SK-N-SH treated with all-trans-retinoic acid at 6 μM for 48 hours (cell line): ENCODE results near the gene SLC25A33.

Source experiments
- ATAC-seq: fragments of 200-7000 bp; cut with Tn5 transposase; 3 replicates; pipeline ENCODE4 v1.9.1; 2020; ENCODE audit warnings: mild to moderate bottlenecking, moderate library complexity
- ARNTL ChIP-seq: fragments of 450-650 bp; formaldehyde crosslinking; IDR thresholded peaks from 2 replicates; pipeline ENCODE4 v1.5.0; 2020; ENCODE audit warnings: low read depth, mild to moderate bottlenecking, moderate library complexity, borderline replicate concordance
- BACH2 ChIP-seq: fragments of 250-450 bp; sonication (Bioruptor Pico); IDR thresholded peaks from 2 replicates; pipeline ENCODE4 v1.9.0; 2021; ENCODE audit warnings: mild to moderate bottlenecking, borderline replicate concordance
- CSDC2 ChIP-seq: fragments of 250-450 bp; sonication (Bioruptor Pico); IDR thresholded peaks from 2 replicates; pipeline ENCODE4 v1.5.0; 2020; ENCODE audit warnings: mild to moderate bottlenecking, moderate library complexity
- ESRRG ChIP-seq: fragments of 250-450 bp; sonication (Bioruptor Pico); IDR thresholded peaks from 2 replicates; pipeline ENCODE4 v1.6.1; 2021; ENCODE audit warnings: mild to moderate bottlenecking
- GLIS3 ChIP-seq: fragments of 250-450 bp; sonication (Bioruptor Pico); IDR thresholded peaks from 2 replicates; pipeline ENCODE4 v1.5.0; 2020; ENCODE audit warnings: mild to moderate bottlenecking, moderate library complexity
- ISL1 ChIP-seq: fragments of 250-450 bp; sonication (Bioruptor Pico); IDR thresholded peaks from 2 replicates; pipeline ENCODE4 v2.1.2; 2022; ENCODE audit warnings: mild to moderate bottlenecking, moderate library complexity
- PPARA ChIP-seq: fragments of 250-450 bp; sonication (Bioruptor Pico); IDR thresholded peaks from 2 replicates; pipeline ENCODE4 v1.5.0; 2020; ENCODE audit warnings: mild to moderate bottlenecking, borderline replicate concordance
- RARB ChIP-seq: fragments of 250-450 bp; sonication (Bioruptor Pico); IDR thresholded peaks from 2 replicates; pipeline ENCODE4 v1.8.0; 2021; ENCODE audit warnings: mild to moderate bottlenecking, moderate library complexity
- SNAI2 ChIP-seq: fragments of 250-450 bp; sonication (Bioruptor Pico); IDR thresholded peaks from 2 replicates; pipeline ENCODE4 v1.5.0; 2020; ENCODE audit warnings: mild to moderate bottlenecking, moderate library complexity
- TCF4 ChIP-seq: fragments of 250-450 bp; sonication (Bioruptor Pico); IDR thresholded peaks from 2 replicates; pipeline ENCODE4 v1.8.0; 2021; ENCODE audit warnings: mild to moderate bottlenecking, moderate library complexity, borderline replicate concordance
- ZC3H10 ChIP-seq: fragments of 250-450 bp; sonication (Bioruptor Pico); IDR thresholded peaks from 2 replicates; pipeline ENCODE4 v1.5.1; 2021; ENCODE audit warnings: mild to moderate bottlenecking, moderate library complexity
- ZFP3 ChIP-seq: fragments of 250-450 bp; sonication (Bioruptor Pico); IDR thresholded peaks from 2 replicates; pipeline ENCODE4 v1.5.0; 2020; ENCODE audit warnings: mild to moderate bottlenecking, moderate library complexity
- ZFP30 ChIP-seq: fragments of 450-650 bp; formaldehyde crosslinking; IDR thresholded peaks from 2 replicates; pipeline ENCODE4 v1.5.0; 2022; ENCODE audit warnings: mild to moderate bottlenecking, moderate library complexity
- ZNF565 ChIP-seq: fragments of 450-650 bp; formaldehyde crosslinking; conservative IDR thresholded peaks from 2 replicates; pipeline ENCODE4 v1.5.0; 2020; ENCODE audit warnings: low read depth, mild to moderate bottlenecking, moderate library complexity
- ZNF70 ChIP-seq: fragments of 450-650 bp; formaldehyde crosslinking; IDR thresholded peaks from 2 replicates; pipeline ENCODE4 v1.5.0; 2020; ENCODE audit warnings: mild to moderate bottlenecking, moderate library complexity
- ZNF8 ChIP-seq: fragments of 450-650 bp; formaldehyde crosslinking; IDR thresholded peaks from 2 replicates; pipeline ENCODE4 v1.5.0; 2020; ENCODE audit warnings: mild to moderate bottlenecking, moderate library complexity
- TF ChIP-seq, protein P1 (sequence below): fragments of 250-450 bp; sonication (Bioruptor Pico); IDR thresholded peaks from 2 replicates; pipeline ENCODE4 v1.5.1; 2020; ENCODE audit warnings: low read depth, mild to moderate bottlenecking, moderate library complexity
- TF ChIP-seq, protein P2 (sequence below): fragments of 250-450 bp; sonication (Bioruptor Pico); IDR thresholded peaks from 2 replicates; pipeline ENCODE4 v1.8.0; 2021; ENCODE audit warnings: low read depth, mild to moderate bottlenecking, moderate library complexity, borderline replicate concordance
- TF ChIP-seq, protein P3 (sequence below): fragments of 250-450 bp; sonication (Bioruptor Pico); IDR thresholded peaks from 2 replicates; pipeline ENCODE4 v1.8.0; 2020; ENCODE audit warnings: mild to moderate bottlenecking, moderate library complexity, borderline replicate concordance
- TF ChIP-seq, protein P4 (sequence below): fragments of 250-450 bp; sonication (Bioruptor Pico); IDR thresholded peaks from 2 replicates; pipeline ENCODE4 v1.5.1; 2021; ENCODE audit warnings: mild to moderate bottlenecking, moderate library complexity
- TF ChIP-seq, protein P5 (sequence below): fragments of 250-450 bp; sonication (Bioruptor Pico); IDR thresholded peaks from 2 replicates; pipeline ENCODE4 v1.5.0; 2020; ENCODE audit warnings: mild to moderate bottlenecking, moderate library complexity

The SLC25A33 gene

DNA sequence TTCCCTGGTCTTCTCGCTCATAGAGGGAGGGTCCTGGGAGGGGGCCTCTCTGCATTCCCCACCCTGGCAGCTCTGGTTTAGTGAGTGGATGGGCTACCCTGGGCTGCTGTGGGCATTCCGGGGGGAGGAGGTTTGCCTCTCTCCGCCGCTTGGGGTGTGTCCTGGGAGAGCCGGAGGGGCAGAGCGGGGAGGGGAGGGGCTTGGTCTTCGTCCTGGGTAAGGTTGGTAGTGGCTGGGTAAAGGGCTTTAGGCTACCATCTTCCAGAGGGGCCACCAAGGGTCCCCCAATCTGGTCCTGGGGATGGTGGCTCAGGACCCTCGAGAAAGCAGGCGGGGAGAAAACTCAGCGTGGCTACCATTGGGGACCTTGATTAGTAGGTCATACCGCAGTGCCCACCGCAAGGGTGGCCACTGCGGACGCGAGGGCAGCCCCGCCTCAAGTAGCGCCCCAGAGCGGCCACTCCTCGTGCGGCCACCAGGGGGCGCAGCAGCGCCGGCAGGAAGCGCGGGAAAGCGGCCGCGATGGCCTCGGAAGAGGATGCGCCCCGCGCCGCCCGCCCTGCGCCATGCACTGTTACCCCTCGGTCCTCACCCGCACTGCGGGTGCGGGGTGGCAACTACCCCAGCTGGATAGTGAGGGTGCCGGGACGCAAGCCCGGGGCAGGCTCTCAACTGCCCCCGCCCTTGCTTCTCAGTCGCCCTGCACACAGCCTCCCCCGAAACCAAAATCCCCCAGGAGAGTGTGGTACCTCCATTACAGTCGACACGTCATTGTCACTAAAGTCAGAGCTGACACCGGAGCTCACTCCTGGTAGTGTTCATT, 44.1 kb upstream of the SLC25A33 start:
- peak; percentile 90 for ATAC-seq
- no peak for TF ChIP-seq ZNF70 (CRISPR knock-in tag)
- no peak for TF ChIP-seq ZFP3 (CRISPR knock-in tag)
- TF ChIP-seq ARNTL = no peak

DNA sequence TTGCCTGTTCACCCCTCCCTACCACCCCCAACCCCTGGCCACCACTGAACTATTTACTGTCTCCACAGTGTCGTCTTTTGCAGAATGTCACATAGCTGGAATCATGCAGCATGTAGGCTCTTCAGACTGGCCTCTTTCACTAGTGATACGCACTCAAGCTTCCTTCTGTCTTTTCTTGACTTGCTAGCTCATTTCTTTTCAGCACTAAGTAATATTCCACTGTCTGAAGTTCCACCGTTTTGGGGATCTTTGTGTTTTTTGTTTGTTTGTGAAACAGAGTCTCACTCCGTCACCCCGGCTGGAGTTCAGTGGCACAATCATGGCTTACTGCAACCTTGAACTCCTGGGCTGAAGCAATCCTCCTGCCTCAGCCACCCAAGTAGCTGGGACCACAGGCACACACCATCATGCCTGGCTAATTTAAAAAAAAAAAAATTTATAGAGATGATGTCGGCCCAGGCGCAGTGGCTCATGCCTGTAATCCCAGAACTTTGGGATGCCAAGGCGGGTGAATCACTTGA, 43.4 kb upstream of the SLC25A33 start:
- TF ChIP-seq BACH2 (CRISPR knock-in tag) = no peak
- no peak for TF ChIP-seq ARNTL
- TF ChIP-seq CSDC2 = no peak
- TF ChIP-seq, protein P1, sequence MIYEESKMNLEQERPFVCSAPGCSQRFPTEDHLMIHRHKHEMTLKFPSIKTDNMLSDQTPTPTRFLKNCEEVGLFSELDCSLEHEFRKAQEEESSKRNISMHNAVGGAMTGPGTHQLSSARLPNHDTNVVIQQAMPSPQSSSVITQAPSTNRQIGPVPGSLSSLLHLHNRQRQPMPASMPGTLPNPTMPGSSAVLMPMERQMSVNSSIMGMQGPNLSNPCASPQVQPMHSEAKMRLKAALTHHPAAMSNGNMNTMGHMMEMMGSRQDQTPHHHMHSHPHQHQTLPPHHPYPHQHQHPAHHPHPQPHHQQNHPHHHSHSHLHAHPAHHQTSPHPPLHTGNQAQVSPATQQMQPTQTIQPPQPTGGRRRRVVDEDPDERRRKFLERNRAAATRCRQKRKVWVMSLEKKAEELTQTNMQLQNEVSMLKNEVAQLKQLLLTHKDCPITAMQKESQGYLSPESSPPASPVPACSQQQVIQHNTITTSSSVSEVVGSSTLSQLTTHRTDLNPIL = no peak
- TF ChIP-seq ZNF565 = no peak
- TF ChIP-seq, protein P2, sequence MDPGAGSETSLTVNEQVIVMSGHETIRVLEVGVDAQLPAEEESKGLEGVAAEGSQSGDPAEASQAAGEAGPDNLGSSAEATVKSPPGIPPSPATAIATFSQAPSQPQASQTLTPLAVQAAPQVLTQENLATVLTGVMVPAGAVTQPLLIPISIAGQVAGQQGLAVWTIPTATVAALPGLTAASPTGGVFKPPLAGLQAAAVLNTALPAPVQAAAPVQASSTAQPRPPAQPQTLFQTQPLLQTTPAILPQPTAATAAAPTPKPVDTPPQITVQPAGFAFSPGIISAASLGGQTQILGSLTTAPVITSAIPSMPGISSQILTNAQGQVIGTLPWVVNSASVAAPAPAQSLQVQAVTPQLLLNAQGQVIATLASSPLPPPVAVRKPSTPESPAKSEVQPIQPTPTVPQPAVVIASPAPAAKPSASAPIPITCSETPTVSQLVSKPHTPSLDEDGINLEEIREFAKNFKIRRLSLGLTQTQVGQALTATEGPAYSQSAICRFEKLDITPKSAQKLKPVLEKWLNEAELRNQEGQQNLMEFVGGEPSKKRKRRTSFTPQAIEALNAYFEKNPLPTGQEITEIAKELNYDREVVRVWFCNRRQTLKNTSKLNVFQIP = no peak
- TF ChIP-seq GLIS3 = no peak
- no peak for ATAC-seq

DNA sequence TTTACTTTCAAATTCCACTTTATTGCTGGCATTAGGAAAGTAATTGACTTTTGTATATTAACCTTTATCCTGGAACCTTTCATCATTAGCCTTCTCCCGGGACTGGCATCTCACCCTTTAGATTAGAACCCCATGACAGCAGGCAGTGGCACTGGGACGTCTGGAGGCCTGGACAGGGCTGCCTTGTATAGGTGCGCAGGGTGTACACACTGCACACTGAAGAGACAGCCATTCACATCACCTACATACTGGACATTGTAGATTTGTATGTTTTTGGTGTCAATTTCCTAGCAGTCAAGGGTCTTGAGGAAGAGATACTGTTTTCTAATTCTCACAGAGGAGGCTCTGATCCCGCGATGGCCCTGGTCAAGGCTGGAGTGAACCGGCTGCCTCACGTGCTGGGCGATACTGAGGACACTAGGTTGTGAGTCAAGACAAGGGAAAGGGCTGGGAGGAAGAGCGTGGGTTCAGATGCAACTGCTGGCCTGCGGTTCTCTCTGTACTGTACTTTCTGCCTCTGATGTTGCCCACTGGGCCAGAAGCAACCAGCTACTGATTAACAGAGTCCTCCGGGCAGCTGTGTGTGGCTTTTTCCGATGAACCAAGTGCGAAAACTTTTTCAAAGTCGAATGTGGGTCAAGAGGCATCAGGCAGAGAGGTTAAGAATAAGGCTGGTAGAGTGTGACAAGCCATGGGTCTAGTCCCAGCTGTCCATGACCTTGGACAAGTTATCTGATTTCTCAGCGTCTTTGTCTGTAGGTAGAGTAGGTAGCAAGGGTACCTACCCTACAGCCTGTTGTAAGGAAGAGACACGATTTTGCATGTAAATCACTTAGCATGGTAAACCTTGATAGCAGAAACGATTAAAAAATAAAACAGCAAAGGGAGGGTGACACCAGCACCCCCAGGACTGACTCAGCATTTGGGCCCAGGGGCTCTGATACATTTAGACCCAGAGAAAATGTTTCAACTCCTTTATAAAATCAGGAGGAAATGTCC, 38.2 kb upstream of the SLC25A33 start:
- TF ChIP-seq ZNF70 (CRISPR knock-in tag) (no peak), CSDC2 (no peak), ZNF565 (no peak), ZFP3 (CRISPR knock-in tag) (no peak), ZFP30 (CRISPR knock-in tag) (no peak)
- TF ChIP-seq, protein P3, sequence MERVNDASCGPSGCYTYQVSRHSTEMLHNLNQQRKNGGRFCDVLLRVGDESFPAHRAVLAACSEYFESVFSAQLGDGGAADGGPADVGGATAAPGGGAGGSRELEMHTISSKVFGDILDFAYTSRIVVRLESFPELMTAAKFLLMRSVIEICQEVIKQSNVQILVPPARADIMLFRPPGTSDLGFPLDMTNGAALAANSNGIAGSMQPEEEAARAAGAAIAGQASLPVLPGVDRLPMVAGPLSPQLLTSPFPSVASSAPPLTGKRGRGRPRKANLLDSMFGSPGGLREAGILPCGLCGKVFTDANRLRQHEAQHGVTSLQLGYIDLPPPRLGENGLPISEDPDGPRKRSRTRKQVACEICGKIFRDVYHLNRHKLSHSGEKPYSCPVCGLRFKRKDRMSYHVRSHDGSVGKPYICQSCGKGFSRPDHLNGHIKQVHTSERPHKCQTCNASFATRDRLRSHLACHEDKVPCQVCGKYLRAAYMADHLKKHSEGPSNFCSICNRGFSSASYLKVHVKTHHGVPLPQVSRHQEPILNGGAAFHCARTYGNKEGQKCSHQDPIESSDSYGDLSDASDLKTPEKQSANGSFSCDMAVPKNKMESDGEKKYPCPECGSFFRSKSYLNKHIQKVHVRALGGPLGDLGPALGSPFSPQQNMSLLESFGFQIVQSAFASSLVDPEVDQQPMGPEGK = no peak
- ATAC-seq = no peak

DNA sequence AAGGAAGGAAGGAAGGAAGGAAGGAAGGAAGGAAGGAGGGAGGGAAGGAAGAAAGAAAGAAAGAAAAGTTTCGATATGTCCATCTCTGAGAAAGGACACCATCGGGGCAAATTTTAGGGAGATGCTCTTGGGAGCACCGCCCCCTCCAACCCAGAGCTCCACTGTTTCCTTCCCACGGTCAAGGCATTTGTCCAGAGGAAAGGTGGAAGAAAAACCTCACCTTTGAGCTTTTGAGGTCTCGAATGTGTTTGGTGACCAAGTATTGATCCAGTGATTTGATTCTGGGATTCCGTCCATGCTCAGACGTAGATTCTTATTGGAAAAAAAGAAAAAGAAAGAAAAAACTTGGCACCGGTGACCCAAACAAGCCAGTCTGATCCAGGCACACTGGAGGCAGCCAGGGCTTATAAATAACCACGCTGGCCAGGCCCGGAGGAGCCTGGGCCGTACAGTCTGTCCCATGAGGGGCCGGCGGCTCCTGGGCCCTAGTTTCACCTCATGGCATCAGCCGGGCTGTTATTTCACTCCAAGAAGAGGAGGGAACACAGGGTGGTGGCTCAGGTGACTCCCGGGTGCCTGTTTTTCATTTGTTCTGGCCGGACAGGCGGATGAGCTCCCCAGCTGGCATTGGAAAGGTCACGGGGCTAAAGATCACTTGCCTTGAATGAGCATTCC, 36.1 kb upstream of the SLC25A33 start:
- no peak for ATAC-seq
- TF ChIP-seq ZNF8 (CRISPR knock-in tag) = no peak
- no peak for TF ChIP-seq ZNF70 (CRISPR knock-in tag)
- TF ChIP-seq TCF4 (CRISPR knock-in tag) = no peak
- TF ChIP-seq PPARA (CRISPR knock-in tag) = no peak
- TF ChIP-seq, protein P1 = no peak
- TF ChIP-seq SNAI2 (CRISPR knock-in tag) = no peak
- no peak for TF ChIP-seq ZNF565
- TF ChIP-seq ZC3H10 (CRISPR knock-in tag) = no peak
- no peak for TF ChIP-seq GLIS3
- TF ChIP-seq, protein P2 = no peak
- TF ChIP-seq, protein P4, sequence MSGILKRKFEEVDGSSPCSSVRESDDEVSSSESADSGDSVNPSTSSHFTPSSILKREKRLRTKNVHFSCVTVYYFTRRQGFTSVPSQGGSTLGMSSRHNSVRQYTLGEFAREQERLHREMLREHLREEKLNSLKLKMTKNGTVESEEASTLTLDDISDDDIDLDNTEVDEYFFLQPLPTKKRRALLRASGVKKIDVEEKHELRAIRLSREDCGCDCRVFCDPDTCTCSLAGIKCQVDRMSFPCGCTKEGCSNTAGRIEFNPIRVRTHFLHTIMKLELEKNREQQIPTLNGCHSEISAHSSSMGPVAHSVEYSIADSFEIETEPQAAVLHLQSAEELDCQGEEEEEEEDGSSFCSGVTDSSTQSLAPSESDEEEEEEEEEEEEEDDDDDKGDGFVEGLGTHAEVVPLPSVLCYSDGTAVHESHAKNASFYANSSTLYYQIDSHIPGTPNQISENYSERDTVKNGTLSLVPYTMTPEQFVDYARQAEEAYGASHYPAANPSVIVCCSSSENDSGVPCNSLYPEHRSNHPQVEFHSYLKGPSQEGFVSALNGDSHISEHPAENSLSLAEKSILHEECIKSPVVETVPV (CRISPR knock-in tag) = no peak
- TF ChIP-seq RARB (CRISPR knock-in tag) = no peak
- TF ChIP-seq, protein P5, sequence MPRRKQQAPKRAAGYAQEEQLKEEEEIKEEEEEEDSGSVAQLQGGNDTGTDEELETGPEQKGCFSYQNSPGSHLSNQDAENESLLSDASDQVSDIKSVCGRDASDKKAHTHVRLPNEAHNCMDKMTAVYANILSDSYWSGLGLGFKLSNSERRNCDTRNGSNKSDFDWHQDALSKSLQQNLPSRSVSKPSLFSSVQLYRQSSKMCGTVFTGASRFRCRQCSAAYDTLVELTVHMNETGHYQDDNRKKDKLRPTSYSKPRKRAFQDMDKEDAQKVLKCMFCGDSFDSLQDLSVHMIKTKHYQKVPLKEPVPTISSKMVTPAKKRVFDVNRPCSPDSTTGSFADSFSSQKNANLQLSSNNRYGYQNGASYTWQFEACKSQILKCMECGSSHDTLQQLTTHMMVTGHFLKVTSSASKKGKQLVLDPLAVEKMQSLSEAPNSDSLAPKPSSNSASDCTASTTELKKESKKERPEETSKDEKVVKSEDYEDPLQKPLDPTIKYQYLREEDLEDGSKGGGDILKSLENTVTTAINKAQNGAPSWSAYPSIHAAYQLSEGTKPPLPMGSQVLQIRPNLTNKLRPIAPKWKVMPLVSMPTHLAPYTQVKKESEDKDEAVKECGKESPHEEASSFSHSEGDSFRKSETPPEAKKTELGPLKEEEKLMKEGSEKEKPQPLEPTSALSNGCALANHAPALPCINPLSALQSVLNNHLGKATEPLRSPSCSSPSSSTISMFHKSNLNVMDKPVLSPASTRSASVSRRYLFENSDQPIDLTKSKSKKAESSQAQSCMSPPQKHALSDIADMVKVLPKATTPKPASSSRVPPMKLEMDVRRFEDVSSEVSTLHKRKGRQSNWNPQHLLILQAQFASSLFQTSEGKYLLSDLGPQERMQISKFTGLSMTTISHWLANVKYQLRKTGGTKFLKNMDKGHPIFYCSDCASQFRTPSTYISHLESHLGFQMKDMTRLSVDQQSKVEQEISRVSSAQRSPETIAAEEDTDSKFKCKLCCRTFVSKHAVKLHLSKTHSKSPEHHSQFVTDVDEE = no peak
- no peak for TF ChIP-seq ESRRG (CRISPR knock-in tag)
- no peak for TF ChIP-seq ISL1 (CRISPR knock-in tag)
- TF ChIP-seq ARNTL = no peak
